Fibroblast of skin of abdomen (primary cell): ENCODE measurements around the gene CLCF1.

Experiments
- DNase-seq: peaks from one replicate; pipeline ENCODE4 v3.0.0-alpha.2; 2013

CLCF1 gene

DNA sequence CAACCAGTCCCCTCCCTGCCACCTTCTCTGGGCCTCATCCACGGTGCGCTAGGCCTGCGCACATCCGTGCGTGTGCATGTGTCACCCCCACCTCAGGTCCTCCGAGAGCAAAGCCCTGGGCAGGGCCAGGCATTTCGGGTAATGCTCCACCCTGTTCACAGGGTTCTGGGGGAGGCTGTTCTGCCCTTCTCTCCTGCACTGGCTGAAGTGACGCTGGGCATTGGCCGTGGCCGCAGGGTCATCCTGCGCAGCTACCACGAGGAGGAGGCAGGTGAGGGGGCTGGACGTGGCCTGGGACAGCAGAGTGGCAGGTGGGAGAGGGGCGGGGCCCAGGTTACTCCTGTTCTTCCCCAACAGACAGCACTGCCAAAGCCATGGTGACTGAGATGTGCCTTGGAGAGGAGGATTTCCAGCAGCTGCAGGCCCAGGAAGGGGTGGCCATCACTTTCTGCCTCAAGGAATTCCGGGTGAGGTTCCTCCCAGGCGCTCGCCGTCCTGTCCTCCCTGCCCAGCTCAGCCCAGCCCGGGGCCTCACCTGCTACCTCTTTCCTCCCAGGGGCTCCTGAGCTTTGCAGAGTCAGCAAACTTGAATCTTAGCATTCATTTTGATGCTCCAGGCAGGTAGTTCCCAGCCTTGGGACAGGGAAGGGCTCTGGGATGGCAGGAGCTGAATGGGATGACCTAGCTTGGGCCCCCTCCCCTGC lies 22.3 kb upstream of the CLCF1 start:
- no peak for DNase-seq

DNA sequence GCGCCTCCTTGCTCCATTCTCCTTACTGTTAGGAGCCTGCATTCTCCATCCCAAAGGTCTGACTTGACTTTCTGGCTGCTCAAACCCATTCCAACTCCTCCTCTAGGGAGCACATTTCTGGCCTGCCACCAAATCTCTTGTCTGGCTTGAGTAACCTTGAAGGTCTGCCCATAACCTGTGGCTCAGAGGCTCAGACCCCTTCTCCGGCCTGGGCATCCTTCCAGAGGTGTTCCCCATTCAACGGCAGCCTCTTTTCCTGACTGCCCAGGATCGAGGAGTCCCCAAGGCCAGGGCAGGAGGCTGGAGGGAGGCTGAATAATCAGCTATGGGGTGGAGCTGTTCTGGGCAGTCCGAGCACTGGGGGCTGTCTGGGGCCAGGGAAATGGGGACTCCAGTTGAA lies 20.6 kb upstream of the CLCF1 start:
- no peak for DNase-seq

DNA sequence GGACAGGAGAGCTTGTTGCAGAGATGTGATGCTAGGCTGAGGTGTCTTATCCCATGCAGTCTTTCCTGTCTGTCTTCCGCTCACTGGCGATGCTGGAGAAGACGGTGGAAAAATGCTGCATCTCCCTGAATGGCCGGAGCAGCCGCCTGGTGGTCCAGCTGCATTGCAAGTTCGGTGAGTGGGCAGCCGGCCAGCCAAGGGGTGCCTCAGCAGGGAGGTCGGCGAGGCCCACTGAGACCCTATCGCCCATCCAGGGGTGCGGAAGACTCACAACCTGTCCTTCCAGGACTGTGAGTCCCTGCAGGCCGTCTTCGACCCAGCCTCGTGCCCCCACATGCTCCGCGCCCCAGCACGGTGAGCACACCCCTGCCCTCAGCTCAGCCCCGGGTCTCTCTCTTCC lies 20.0 kb upstream of the CLCF1 start:
- no peak for DNase-seq

DNA sequence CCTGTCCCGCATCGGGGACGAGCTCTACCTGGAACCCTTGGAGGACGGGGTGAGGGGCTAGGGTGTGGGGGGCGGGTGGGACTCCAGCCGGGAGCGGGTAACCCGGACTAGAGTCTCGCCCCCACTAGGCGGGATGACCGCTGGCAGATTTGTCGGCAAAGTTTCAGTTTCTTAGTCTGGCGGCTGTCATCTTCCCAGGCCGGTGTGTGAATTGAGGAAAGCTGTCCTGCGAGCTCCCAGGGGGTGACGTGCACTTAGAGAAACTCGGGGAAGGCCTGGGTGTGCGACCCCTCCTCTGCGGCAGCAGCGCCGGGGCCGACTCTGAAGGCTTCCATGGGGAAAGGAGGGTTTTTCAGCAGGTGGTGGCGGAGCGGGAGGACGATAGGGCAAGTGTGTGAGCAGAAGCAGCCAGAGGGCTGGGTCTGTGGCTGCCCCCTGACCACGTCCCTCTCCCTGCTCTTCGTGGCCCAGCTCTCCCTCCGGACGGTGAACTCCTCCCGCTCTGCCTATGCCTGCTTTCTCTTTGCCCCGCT lies 18.9 kb upstream of the CLCF1 start:
- DNase-seq: no peak

DNA sequence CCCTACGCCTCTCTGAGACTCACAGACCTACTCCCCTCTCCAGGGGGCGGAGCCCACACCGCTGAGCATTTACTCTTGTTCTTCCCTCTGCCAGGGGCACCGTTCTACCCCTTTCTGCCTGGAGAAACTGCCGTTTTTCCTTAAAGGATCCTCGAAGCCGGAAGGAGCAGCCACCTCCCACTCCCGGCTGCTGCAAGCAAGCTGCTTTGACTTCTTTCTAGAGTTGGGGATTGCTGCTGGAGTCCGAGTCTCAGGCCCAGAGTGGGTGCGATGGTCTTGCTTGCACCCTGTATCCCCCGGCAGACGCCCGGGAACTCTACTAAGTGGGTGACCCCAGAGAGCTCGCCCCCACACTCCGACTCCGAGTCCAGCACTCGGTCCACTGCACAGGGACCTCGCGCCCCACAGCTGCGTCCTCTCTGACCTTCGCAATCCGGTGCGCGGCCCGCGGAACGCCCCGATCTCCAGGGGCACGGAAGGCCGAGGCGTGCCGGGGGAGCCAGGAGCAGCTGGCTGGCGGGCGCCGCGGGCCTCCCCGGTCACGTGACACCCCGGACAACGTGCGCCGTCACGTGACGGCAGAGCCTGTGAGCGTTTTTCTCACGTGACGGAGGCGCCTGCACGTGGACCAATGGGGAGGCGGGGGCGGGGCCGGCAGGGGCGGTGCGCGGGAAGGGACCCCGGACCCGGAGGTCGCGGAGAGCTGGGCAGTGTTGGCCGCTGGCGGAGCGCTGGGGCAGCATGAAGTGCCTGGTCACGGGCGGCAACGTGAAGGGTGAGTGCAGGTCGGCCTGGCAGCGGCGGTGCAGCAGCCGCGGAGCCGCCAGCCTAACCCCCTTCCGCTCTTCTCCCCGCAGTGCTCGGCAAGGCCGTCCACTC lies 18.1 kb upstream of the CLCF1 start, which contains the start of gene RAD9A:
Gene RAD9A, plus strand, starts transcription at position 683 of the 879 bp plus-strand sequence. Its CDS starts 59 bp downstream, at position 742.
- DNase-seq: peak; percentile 94

DNA sequence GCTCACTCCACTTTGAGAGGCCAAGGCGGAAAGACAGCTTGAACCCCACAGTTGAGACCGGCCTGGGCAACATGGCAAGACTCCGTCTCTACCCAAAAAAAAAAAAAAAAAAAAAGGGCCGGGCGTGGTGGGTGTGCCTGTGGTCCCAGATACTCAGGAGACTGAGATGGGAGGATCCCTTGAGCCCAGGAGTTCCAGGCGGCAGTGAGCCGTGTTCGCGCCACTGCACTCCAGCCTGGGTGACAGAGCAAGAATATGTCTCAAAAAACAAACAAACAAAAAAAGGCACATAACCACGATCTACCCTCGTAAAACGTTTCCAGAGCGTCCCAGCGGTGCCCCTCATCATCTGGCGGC lies 17.5 kb upstream of the CLCF1 start:
- no peak for DNase-seq

DNA sequence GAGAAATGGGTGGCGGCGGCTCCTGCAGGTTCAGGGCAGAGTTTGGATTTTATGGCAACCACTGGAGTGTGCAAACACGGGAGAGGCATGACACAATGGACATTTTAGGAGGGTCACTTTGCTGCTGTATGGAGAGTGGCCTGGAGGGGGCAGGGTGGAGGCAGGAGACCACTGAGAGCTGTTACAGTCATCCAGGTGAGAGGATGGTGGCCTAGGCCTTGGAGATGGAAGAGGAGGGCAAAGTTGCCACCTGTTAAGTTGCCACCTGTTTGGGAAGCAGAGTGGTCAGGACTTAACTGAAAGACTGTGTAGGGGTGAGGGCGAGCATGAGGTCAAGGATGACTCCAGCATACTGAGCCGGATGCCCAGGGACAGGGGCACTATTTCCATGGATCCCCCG lies 16.1 kb upstream of the CLCF1 start:
- DNase-seq: no peak

DNA sequence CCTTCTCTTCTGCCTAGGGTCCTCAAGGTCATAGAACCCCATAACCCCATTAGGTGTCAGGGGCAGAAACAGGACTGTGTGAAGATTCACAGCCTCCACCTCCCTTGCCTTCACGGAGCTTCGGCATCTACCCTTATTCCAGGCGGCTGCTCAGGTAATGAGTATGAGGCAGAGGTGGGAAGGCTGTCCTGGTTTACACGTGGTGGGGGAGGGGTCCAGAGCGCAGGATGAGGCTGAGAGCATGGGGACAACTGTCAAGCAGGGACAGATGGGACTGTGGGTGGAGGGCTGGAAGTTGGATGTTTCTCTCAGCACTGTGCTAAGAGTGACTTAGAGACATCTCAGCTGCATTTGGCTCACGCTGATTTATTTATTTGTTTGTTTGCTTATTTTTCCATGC lies 14.1 kb upstream of the CLCF1 start:
- no peak for DNase-seq

DNA sequence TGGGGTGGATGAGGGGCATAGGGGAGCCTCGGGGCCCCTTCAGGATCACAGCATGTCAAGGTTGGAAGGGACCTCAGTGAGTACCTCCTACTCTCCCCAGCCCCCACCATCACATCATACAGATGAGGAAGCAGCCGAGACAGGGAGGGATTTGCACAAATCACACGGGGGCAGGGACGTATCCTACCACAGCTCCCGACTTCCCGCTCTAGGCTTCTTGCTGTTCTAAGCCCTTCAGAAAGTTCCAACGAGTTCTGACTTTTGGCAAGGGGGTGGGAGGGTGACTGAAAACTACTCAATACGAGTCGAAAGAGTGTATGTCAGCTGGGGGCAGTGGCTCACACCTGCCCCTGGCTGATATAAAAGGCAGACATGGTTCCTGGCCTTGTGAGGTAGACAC lies 13.7 kb upstream of the CLCF1 start:
- no peak for DNase-seq

DNA sequence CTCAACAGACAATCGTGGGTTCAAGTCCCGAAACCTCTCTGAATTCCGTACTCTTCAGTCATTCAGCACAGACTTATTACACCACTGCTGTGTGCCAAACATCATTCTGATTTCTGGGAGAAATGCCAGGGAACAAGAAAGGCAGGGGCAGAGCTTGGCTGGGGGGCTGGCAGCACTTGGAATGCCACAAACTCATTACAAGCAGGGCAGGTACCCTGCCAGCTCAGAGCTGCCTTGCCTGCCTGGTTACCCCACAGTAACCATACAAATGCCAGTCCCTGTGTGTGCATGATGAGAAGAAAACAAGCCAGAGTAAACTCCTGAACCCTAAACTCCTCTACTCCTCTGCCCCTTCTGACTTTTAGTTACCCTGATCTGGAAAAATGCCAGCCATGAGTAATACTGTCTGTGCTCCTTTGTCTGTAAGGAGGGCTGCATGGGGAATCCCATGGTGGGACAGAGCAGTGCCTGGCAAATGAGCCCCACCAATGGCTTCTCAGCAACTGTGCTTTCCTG lies 11.5 kb upstream of the CLCF1 start:
- DNase-seq: peak; percentile 52

DNA sequence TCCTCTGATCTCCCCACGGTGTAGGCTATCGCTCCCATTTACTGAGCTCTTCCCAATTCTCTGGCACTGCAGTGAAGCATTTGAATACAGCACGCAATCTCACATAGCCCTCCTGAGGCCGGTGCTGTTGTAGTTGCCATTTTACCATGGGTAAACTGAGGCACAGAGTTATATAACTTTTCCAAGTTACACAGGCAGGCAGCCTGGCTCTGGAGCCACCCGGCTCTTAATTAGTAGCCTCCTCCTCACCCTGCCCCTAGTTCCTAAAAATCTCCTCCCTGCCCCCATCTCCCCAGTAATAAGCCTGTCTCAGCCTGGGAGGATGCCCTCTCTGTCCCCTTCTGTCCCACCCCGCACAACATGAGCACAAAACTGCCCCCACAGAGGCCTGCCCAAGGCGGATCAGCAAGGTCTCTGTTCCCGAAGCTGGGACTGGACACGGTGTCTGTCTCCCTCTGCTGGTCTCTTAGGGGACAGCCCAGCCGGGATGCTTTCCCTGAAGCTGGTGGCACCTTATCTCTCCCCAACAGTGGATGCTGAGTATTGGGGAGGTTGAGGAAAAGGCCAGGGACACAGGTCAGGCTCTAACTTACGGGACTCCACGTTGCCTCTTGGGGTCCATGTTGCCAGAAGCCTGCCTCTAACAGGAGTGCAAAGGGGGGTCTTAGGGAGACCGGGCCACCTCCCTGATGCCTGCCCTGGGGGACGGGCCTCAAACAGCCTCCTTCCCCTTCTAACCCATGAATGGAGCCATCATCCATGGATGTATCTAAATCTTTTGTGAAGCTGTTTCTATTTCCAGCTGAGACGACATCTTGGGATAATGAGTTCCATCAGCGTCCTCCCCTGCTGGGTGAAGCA lies 9.1 kb upstream of the CLCF1 start:
- DNase-seq: peak; percentile 73

DNA sequence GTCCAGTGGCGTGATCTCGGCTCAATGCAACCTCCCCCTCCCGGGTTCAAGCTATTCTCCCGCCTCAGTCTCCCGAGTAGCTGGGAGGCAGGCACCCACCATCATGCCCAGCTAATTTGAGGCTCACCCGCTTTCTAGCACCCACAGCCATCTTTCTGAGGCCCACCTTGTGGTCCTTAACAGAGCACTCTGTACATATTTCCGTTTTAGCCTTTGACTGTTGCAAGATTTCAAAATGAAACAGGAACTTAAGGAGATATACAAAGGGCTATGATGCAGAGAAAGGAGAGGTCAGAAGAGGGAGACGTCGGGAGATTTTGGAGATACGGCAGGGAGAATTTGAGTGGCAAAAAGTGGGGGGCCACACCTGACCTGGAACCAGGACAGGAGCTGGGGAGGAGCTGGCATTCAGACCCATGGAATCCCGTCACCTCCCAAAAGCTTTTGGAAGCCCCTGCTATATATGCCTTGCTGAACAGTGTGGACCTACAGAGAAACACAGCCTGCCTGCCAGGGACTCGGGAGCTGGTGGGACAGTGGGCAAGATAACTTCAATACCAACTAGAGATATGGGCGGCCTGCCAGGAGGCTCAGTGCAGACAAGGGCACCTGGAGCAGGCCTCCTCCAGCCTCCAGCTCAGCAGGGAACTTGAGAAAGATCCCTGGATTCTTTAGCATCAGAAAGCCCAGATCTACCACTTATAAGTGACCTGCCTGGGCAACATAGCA lies 8.0 kb upstream of the CLCF1 start:
- DNase-seq: no peak

DNA sequence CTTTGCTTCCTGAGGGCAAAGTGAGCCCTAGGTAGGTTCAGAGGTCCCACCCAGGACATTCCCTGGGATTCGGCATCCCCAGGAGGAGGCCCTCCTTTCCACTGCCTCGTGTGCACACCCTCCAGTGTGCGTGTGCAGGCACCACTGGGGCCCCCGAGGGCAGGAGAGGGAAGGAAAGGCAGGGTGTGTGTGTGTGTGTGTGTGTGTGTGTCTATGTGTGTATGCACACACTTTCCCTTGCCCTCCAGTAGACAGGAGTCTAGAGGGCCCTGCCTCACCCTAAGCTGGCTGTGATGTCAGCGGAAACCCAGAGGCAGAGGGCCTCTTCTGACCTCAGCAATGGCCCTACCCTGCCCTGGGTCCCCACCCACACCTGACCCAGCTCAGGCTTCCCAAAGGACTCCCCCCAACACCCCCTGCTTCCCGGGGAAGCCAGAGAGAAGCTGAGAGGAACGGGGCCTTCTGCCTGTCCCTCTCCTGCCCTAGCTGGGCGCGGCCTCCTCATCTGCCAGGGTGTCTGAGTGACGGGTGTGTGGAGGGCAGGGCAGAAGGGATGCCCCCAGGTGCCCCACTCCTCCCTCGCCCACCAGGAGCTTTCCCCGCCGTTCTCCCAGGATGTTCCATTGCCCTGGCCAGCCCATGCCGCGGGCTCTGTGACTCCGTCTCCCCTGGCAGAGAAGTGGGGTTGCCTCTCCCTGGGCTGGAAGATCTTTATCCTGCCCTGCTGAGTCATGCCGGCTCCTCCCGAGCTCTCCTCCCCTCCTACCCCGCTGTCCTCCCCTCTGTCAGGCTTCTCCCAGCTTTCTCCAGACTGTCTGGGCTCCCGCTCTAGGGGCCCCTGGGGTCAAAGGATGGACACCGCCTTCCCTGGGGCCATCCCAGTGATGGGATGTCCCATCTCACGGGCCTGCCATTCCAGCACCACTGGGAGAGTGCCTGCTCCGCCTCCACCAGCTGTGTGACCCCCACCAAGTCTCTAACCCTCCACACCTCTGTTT lies 6.0 kb upstream of the CLCF1 start:
- DNase-seq: peak; percentile 49

DNA sequence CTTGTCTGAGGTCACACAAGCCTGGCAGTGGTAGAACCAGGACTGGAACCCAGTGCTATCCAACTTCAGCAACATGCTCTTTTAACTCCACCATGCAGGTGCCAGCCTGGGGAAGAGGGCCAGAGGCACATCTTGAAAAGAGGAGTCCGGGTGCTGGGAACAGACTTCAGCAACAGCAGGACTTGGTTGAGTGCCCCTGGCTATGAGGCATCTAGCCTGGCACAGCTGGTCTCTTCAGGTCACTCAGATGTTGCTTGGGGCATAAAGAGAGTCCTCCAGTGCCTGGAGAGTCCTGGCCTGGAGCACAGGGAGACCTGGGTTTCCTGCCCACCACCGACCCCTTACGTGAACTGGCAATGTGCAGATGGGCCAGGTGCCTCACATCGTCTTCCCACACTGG lies 5.1 kb upstream of the CLCF1 start:
- no peak for DNase-seq

DNA sequence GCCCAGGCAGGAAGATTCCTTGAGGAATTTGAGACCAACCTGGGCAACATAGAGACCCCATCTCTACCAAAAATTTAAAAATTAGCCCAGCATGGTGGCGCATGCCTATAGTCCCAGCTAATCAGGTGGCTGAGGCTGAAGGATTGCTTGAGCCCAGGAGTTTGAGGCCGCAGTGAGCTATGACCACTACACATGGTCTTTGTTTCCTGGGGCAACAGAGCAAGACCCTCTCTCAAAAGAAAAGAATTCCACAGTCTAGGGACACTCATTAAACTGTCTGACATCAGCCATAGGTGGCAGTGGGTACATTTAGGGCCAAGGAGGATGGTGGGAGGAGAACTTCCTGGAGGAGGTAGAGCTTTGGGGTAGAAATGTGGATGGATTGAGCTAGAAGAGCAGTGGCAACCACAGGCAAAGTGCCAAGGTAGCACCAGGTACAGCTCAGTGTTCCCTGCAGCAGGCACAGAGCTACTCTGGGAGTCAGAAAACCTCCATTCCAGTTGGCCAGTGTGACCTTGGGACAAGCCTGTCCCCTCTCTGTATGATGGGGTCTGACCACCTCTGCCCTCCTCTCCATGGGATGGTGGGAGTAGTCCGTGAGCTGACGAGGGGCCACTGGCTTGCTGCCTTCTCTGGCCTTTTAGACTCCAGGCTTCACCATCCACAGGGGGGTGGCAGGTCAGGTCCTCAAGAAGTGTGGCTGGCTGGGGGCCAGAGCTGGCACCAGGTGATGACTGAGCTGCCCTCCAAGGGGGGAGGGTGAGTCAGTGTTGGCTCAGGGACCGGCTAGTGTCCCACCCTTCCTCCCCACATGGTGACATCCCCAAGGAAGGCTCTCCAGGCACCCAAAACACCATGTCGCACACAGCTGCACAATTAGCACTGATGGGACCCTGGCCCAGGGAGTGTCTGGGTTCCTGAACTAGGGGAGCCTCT lies 3.7 kb upstream of the CLCF1 start:
- no peak for DNase-seq

DNA sequence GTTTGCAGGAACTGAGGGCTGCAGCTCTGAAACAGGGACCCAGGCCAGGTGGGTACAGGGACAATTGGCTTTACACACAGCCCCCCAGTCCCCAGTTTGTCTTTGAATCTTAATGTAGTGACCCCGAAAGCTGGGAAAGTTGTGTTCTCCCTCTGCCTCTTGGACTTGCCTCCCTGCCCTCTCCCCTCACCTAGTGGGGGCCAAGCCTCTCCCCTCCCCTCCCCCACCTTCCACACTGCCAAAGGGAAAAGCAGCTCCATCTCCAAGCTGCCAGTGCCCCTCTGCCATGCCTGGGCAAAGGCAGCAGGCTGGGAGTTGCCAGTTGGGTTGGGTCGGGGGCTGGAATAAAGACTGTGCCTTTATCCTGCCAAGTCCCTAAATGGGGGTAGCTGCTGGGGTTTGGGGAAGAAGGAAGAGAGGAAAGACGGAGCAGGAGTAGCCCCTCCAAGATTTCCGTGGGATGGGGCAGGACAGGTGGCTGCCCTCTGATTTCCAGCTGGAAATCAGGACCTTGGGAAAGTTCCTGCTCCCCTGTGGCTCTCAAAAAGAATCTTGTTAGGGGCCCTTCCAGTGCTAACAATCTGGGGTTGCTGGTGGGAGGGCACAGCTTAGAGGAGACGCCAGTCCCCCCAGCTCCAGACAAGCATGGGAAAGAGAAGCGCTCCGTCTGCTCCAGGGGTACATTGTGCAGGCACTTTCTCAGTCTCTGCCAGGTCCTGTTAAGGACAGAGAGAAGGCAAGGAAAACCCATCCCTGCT lies 2.8 kb upstream of the CLCF1 start:
- no peak for DNase-seq

DNA sequence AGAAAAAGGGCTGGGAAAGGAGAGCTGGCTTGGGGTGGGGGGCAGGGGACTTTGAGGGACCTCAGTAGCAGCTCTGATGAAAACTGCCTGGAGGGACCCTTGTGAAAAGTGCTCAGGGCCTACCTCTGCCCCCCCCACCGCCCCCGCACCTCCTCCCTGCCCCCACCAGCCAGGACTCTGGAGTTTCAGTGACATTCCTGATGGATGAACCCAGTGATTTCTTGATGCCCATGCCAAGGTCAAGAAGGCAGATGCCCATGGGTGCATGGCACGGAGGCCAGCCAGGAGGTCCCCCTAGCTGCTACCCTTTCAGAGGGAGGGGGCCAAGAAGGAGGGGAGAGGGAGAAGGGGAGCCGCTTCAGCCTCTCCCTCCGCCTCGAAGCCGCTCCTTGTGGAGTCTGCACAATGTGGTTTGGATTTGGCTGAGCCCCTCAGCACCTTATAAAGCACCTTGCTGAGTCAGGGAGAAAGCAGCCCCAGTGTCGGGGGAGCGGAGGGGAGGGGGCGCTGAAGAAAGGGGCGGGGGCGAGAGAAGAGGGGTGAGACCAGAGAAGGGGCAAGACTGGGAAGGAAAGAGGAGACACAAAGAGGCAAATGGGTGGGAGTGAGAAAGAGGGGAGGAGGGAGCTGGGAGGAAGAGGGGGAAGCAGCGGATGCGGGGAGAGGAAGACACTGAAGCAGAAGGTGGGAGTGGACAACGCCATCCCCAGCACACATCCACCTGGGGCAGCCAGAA lies 2.1 kb upstream of the CLCF1 start:
- no peak for DNase-seq
